Measurements from ENCODE around the gene COA8.

GRCh38 chr14:103624860-103625259, 62.1 kb downstream of the COA8 start:
- TF ChIP-seq, protein P1, sequence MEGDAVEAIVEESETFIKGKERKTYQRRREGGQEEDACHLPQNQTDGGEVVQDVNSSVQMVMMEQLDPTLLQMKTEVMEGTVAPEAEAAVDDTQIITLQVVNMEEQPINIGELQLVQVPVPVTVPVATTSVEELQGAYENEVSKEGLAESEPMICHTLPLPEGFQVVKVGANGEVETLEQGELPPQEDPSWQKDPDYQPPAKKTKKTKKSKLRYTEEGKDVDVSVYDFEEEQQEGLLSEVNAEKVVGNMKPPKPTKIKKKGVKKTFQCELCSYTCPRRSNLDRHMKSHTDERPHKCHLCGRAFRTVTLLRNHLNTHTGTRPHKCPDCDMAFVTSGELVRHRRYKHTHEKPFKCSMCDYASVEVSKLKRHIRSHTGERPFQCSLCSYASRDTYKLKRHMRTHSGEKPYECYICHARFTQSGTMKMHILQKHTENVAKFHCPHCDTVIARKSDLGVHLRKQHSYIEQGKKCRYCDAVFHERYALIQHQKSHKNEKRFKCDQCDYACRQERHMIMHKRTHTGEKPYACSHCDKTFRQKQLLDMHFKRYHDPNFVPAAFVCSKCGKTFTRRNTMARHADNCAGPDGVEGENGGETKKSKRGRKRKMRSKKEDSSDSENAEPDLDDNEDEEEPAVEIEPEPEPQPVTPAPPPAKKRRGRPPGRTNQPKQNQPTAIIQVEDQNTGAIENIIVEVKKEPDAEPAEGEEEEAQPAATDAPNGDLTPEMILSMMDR (IDR thresholded peaks at IDR 0.05; ENCODE audit: poor library complexity, severe bottlenecking), result no peak
- TF ChIP-seq POLR2AphosphoS5 (IDR thresholded peaks at IDR 0.05) (no peak), TAF1 (IDR thresholded peaks at IDR 0.05; ENCODE audit: low read depth) (no peak), EP300 (conservative IDR thresholded peaks at IDR 0.05; ENCODE audit: poor library complexity, severe bottlenecking) (no peak), EZH2 (IDR thresholded peaks at IDR 0.05; ENCODE audit: borderline replicate concordance, insufficient read depth, low read length, poor library complexity, severe bottlenecking) (no peak), REST (IDR thresholded peaks at IDR 0.05; ENCODE audit: borderline replicate concordance) (no peak)
